ENCODE results near the gene NPAS1.
"Not testable (repeated sequence)": the region's sequence is repeated elsewhere in the genome, so short reads cannot be mapped to it uniquely, and the experiment has no call there.

The NPAS1 gene

GRCh38 chr19:47045867-47046470, 26.3 kb downstream of the NPAS1 start:
- DNase-seq (ENCODE audit: extremely low read depth, low read depth), result no peak
- no peak overlapping the region for H3K4me3 ChIP-seq (replicated peaks; ENCODE audit: low read depth, low read length)
- TF ChIP-seq CTCF (IDR thresholded peaks at IDR 0.05; ENCODE audit: low read depth, low read length, missing control alignments), result no peak

- peak overlapping the region; percentile 69 for H3K4me3 ChIP-seq (replicated peaks; ENCODE audit: low read depth, low read length)
- TF ChIP-seq CTCF (IDR thresholded peaks at IDR 0.05; ENCODE audit: low read depth, low read length, missing control alignments), result no peak
- no peak for DNase-seq (ENCODE audit: extremely low read depth, low read depth)
Observed at GRCh38 chr19:47047272-47047762, 27.7 kb downstream of the NPAS1 start.

GRCh38 chr19:47047763-47048405, 28.2 kb downstream of the NPAS1 start:
- TF ChIP-seq CTCF (IDR thresholded peaks at IDR 0.05; ENCODE audit: low read depth, low read length, missing control alignments), result no peak
- peak; percentile 80 for DNase-seq (ENCODE audit: extremely low read depth, low read depth)
- H3K4me3 ChIP-seq (replicated peaks; ENCODE audit: low read depth, low read length), result peak overlapping the region; percentile 69

GRCh38 chr19:47049307-47049700, 29.7 kb downstream of the NPAS1 start:
- TF ChIP-seq CTCF (IDR thresholded peaks at IDR 0.05; ENCODE audit: low read depth, low read length, missing control alignments), result no peak
- peak; percentile 4 for DNase-seq (ENCODE audit: extremely low read depth, low read depth)
- H3K4me3 ChIP-seq (replicated peaks; ENCODE audit: low read depth, low read length), result no peak overlapping the region

- not testable (repeated sequence) for H3K4me3 ChIP-seq (replicated peaks; ENCODE audit: low read depth, low read length); DNase-seq (ENCODE audit: extremely low read depth, low read depth)
Observed at GRCh38 chr19:47050562-47050961, 30.9 kb downstream of the NPAS1 start.

GRCh38 chr19:47056411-47056810, 36.8 kb downstream of the NPAS1 start:
- no peak overlapping the region for H3K4me3 ChIP-seq (replicated peaks; ENCODE audit: low read depth, low read length)
- no peak for DNase-seq (ENCODE audit: extremely low read depth, low read depth)
- TF ChIP-seq CTCF (IDR thresholded peaks at IDR 0.05; ENCODE audit: low read depth, low read length, missing control alignments), result no peak

GRCh38 chr19:47057328-47057727, 37.7 kb downstream of the NPAS1 start:
- no peak for TF ChIP-seq CTCF (IDR thresholded peaks at IDR 0.05; ENCODE audit: low read depth, low read length, missing control alignments)
- DNase-seq (ENCODE audit: extremely low read depth, low read depth), result no peak
- no peak overlapping the region for H3K4me3 ChIP-seq (replicated peaks; ENCODE audit: low read depth, low read length)

All from HFF-Myc (cell line).